ENCODE measurements around the gene SIPA1L2. TPM values are rescaled to one million over a fixed set of nuclear protein-coding genes. Genes with fewer than 3 reads are reported as not detected.

SIPA1L2 gene
- total RNA-seq, 4 donors from 2014 or later = 17.6 to 36.4 (median 23.8) TPM

- TF ChIP-seq, protein P1, sequence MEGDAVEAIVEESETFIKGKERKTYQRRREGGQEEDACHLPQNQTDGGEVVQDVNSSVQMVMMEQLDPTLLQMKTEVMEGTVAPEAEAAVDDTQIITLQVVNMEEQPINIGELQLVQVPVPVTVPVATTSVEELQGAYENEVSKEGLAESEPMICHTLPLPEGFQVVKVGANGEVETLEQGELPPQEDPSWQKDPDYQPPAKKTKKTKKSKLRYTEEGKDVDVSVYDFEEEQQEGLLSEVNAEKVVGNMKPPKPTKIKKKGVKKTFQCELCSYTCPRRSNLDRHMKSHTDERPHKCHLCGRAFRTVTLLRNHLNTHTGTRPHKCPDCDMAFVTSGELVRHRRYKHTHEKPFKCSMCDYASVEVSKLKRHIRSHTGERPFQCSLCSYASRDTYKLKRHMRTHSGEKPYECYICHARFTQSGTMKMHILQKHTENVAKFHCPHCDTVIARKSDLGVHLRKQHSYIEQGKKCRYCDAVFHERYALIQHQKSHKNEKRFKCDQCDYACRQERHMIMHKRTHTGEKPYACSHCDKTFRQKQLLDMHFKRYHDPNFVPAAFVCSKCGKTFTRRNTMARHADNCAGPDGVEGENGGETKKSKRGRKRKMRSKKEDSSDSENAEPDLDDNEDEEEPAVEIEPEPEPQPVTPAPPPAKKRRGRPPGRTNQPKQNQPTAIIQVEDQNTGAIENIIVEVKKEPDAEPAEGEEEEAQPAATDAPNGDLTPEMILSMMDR (IDR thresholded peaks at IDR 0.05; ENCODE audit: low read depth) = no peak
Measured at GRCh38 chr1:232594768-232595698, 34.9 kb downstream of the SIPA1L2 start.

DNA sequence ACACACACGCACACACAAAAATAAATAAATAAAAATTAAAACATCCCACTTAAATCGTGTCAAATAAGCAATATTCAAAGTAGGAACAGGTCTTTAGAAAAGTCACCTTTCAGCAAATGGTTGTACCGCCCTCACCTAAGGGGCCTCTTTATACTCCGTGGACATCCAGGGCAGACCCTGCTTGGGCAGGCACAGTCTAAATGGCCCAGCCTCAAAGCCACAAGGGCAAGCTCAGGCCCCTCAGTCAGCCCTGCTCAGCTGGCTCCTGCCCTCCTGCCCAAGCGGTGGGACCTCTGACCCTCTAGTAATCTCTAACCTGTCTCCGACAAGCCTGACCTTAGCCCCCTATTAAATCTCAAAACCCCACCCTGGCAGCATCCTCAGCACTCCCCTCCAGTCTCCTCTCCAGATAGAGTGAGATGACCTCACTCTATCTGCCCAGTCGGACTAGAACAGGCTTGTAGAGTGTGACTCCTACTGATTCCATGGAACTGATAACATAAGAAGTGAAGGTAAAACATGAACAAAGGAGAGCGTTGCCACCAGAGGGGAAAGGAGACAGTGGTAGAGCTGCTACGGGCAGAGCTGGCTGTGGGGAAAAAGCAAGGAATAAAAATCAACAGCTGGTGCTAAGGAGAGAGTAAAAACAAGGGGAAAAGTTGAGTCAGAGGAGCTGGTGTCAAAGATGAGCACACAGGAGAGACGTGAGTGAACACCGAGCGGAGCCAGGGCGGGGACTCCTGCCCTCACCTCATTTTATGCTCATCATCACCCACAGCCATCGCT, 36.0 kb downstream of the SIPA1L2 start:
- TF ChIP-seq, protein P1 (IDR thresholded peaks at IDR 0.05; ENCODE audit: low read depth) = no peak

GRCh38 chr1:232591344-232591743, 38.6 kb downstream of the SIPA1L2 start:
- TF ChIP-seq, protein P1 (IDR thresholded peaks at IDR 0.05; ENCODE audit: low read depth) = no peak

DNA sequence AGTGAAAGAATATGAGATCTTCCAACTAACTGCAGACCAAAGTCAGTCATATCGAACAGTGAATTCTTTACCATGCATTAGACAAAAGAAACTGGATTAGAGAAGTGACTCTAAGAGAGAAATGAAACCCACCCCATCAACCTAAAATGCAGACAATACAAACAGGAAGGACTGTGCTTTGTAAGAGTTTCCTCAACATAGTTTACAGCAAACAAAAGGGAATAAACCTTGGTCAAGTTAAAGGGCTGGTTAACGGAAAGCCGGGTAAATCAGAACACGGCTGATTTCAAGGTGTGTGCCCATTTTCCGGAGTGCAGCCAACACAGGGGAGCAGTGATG, 39.2 kb downstream of the SIPA1L2 start:
- TF ChIP-seq, protein P1 (IDR thresholded peaks at IDR 0.05; ENCODE audit: low read depth) = no peak

DNA sequence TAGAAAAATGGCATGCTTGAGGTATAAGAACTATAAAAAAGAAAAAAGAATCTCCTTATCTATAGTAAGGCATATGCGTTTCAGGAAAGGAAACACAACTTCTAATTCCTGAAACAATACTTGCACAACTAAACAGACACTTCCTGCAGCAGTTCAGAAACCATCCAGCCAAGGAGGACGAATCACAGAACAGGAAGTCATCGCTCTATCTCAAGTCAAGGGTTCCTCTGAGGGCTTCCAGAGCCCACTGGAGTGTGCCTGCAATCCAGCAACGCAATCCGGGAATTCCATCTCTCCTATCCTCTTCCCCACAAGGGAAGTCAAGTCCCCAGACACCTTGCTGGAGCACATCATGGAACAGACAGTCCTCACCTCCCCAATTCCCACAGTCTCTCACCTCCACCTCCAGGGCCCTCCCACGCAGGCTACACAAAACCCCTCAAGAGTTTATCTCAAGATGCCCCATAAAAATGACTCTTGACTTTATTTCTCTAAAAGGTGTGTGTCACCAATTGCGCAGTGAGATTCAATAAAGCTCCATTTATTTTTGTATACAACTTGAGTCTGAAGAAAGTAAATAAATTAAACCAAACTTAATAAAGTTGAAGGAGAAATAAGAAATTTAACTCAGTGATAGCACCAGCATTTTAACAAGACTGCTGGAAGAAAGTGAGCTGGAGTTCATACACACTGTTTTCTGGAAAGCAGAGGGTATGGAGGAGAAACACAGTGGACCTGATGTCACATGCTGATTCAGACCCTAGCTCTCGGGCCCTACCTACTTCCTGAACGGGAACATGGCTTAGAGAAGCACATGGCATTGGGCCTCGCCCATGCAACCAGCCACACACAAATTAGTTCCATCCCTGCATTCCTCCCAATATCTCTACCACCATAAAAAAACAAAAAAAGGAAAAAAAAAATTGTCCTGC, 39.9 kb downstream of the SIPA1L2 start:
- TF ChIP-seq, protein P1 (IDR thresholded peaks at IDR 0.05; ENCODE audit: low read depth) = no peak

DNA sequence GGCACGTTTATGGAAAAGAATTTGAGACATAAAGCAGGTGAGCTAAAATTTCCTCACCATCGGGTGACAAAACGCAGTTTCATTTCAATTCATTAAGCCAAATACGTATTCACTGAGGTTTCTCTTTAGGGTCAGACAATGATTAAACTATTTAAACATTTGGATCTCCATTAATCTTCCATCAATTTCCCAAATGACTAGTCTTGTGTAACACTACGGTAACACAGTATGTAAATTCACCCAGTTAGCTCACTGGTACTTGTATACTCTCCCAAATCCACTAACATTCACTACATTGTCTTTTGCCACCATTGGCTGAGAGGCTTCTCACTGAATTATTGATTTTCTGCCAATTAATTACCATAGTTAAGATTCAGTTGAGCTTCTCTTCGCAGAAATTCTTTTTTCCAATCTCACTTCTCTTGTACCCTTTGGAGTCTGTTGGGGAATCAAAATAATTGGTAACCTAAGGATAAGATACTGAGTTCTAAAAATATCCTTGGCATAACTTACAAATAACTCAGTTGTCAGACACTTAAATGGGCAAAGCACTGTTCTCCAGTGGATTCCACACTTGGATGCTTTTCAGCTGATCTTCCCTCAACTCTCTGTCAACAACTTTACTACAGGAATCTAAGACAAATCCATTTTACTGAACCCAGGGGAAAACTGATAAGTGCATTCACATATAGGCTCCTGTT, 40.7 kb downstream of the SIPA1L2 start:
- TF ChIP-seq, protein P1 (IDR thresholded peaks at IDR 0.05; ENCODE audit: low read depth) = no peak

All from subcutaneous adipose tissue (tissue), 4 donors.